HPDE6-E6E7 (cell line): ENCODE data around the gene TMEM129.
A peak's percentile ranks its signal among the peaks of the same experiment; 100 is the strongest.
"Not testable (repeated sequence)": the region's sequence is repeated elsewhere in the genome, so short reads cannot be mapped to it uniquely, and the experiment has no call there.

ENCODE experiments used
- DNase-seq: peaks from one replicate; pipeline ENCODE4 v3.0.0; 2011; ENCODE audit warnings: missing footprints; ENCODE audit errors: extremely low spot score

Gene TMEM129

GRCh38 chr4:1721666-1722550 is 785 bp upstream of the TMEM129 start:
- no peak for DNase-seq

GRCh38 chr4:1720163-1720983 is 750 bp downstream of the TMEM129 start:
- DNase-seq: no peak

GRCh38 chr4:1718095-1718850 is 2.9 kb downstream of the TMEM129 start:
- DNase-seq: no peak

GRCh38 chr4:1717129-1718094 is 3.7 kb downstream of the TMEM129 start:
- DNase-seq: no peak

GRCh38 chr4:1716065-1716945 is 4.8 kb downstream of the TMEM129 start:
- DNase-seq: no peak

GRCh38 chr4:1715002-1715758 is 5.9 kb downstream of the TMEM129 start:
- DNase-seq: no peak

GRCh38 chr4:1714303-1715001 is 6.7 kb downstream of the TMEM129 start:
- DNase-seq: no peak

GRCh38 chr4:1713003-1713851 is 7.9 kb downstream of the TMEM129 start:
- DNase-seq: no peak

GRCh38 chr4:1712216-1713002 is 8.7 kb downstream of the TMEM129 start, which contains the start of gene SLBP:
Gene SLBP (minus strand): TSS chr4:1712319. CDS start chr4:1712188, 131 bp downstream.
- DNase-seq: peak; percentile 97

GRCh38 chr4:1711571-1712215 is 9.4 kb downstream of the TMEM129 start:
- DNase-seq: no peak

- DNase-seq: no peak
Measured at GRCh38 chr4:1711055-1711570, 10.0 kb downstream of the TMEM129 start.

- no peak for DNase-seq
Measured at GRCh38 chr4:1708581-1708980, 12.5 kb downstream of the TMEM129 start.

- no peak for DNase-seq
Measured at GRCh38 chr4:1706358-1706757, 14.8 kb downstream of the TMEM129 start.

GRCh38 chr4:1705732-1706131 is 15.4 kb downstream of the TMEM129 start:
- no peak for DNase-seq

- no peak for DNase-seq
Measured at GRCh38 chr4:1703867-1704266, 17.3 kb downstream of the TMEM129 start.

- not testable (repeated sequence) for DNase-seq
Measured at GRCh38 chr4:1701671-1702070, 19.5 kb downstream of the TMEM129 start.
